ENCODE measurements around the gene HRH1.

GRCh38 chr3:11312166-11312565, 157.9 kb downstream of the HRH1 start:
- TF ChIP-seq CTCF (IDR thresholded peaks at IDR 0.05): no peak
- no peak for TF ChIP-seq POLR2A (IDR thresholded peaks at IDR 0.05)

All from adrenal gland (tissue), 5 donors.